Effector CD4-positive, alpha-beta T cell (primary cell): Measurements from ENCODE around the gene PPP1R15B.

Source experiments
- DNase-seq: peaks from one replicate; pipeline ENCODE4 v3.0.0-alpha.2; 2020

PPP1R15B gene

DNA sequence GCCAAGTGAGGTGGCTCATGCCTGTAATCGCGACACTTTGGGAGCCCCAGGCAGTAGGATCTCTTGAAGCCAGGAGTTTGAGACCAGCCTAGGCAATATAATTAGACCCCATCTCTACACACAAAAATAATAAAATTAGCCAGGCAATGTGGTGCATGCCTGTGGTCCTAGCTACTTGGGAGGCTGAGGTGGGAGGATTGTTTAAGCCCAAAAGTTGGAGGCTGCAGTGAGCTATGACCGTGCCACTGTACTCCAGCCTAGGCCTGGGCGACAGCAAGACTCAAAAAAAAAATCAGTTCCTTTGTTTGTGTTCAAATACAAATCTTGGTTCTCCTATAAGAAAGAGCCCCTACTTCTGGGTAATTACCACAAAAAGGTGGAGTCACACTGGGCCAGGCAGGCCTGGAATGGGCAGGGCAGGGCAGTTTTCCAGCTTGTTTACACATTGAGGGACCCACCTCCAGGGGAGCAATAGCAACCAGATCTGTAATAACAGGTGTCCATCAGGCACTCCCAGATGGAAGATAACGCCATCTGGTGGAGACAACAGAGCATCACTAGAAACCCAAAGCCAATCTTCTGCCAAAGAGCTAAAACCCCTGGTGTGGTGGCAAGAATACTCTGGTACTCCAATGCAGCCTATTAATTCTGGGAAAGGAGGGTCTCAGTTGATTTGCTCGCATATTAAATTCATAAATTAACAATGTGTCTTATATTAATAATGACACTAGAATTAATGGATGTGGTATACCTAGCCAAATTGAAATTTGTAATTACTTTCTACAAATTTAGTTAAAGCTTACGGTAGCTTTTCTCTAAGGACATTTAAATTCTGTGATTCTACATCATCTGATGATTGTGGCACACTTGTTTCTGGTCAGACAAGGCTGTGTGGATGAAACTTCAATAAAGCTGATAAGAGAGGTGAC is 13.2 kb downstream of the PPP1R15B start:
- DNase-seq, result peak; percentile 45

DNA sequence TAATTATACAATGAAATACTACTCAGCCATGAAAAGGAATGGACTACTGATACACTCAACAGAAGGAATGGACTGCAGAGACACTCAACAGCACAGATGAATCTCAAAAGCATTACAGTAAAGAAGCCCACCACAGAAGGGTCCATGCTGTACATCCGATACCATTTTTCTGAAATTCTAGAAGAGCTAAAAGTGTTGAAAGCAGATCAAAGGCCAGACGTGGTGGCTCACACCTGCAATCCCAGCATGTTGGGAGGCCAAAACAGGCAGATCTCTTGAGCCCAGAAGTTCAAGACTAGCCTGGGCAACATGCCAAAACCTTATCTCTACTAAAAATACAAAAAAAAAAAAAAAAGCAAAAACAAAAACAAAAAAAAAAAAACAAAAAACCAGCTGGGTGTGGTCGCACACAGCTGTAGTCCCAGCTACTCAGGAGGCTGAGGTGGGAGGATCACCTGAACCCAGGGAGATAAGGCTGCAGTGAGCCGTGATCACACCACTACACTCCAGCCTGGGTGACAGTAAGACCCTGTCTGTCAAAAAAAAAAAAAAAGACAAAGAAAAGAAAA is 15.5 kb downstream of the PPP1R15B start:
- DNase-seq, result no peak

DNA sequence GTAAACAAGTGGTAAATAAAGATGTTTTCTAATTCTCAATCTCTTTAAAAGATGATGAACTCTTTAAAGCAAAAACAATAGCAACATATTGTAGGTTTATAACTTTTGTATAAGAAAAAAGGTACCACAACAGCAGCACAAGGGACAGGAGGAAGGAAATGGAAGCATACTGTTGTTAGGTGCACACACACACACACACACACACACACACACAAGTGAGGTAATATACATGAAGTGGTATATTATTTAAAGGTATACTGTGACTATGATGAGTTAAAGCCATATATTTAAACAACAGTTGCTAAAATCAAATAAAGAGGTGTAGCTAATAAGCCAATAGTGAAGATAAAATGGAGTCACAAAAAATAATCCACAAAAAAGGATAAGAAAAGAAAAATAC is 20.0 kb downstream of the PPP1R15B start:
- DNase-seq, result no peak

DNA sequence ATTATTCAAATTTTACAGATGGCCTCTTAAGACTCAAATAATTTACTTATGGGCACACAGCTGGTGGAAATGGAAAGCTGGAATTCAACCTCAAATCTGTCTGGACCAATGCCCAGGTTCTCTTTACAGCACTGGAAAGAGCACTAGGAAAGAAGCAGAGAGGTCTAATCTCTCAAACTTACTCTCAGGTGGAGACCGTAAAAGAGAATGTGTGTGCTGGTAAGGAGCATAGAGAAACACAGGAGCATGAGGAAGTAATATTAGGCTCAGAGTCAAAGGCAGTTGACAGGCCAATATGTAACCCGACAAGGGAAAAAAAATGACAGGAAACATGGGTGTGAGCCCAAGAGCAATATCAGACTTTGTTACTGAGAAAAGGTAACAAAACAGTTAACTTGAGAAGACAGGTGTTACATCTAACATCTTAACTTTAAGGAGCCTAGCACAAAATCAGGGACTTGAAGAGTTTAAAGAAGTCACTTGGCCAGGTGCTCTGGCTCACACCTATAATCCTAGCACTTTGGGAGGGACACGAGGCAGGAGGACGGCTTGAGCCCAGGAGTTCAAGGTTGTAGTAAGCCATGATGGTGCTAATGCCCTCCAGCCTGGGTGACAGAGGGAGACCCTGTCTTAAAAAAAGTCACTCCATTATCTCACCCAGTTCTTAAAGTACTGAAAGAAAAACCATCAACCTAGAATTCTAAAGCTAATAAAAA is 20.7 kb downstream of the PPP1R15B start:
- DNase-seq, result no peak

DNA sequence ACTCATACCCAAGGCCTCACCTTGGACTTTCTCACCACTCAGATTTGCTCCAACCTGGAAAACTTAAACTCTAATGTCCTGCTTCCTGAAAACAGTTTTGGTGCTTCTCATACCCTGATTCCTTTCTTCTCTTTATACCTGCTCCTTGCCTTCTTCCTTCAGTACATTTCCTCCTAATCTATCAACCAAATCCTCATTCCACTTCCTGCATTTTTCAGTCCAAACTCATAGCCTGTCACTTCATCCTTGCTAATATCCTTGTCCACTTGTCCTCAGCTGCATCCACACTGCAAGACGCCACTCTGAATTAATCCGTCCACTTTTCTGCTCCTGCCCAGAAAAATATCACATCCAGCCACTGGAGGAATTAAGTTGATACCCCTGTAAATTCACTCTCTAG is 25.9 kb downstream of the PPP1R15B start:
- no peak for DNase-seq

DNA sequence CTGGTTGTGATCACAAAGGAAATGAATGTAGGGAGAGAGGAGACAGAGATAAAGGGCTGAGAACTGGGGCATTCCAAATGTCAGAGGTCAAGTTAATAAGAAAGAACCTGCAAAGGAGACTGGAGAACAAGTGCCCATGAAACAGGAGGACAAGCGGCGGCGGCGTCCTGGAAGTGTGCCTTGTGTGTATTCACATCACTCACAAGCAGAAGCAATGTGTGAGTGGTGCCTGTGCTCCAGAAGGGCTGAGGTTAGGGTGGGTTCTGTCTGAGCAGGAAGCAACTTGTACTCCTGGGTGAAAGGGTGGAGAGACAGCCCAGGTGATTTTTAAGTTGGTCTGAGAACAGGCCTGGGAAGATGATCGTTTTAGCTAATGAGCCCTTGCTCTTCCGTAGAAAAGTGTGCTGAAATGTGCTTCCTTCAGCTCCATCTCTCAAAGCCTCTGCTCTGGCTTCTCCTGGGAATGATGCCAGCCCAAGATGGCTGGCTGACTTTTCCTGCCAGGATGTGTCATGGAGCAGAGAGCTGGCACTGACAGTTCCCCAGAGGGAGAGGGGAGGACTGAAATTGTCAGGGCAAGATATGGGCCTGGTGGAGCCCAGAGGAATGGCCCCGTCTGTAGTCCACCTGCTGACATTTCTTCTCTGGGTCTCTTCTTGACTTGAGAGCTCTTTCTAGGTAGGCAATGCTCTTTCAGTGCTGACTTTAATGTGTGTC is 26.8 kb downstream of the PPP1R15B start:
- no peak for DNase-seq

DNA sequence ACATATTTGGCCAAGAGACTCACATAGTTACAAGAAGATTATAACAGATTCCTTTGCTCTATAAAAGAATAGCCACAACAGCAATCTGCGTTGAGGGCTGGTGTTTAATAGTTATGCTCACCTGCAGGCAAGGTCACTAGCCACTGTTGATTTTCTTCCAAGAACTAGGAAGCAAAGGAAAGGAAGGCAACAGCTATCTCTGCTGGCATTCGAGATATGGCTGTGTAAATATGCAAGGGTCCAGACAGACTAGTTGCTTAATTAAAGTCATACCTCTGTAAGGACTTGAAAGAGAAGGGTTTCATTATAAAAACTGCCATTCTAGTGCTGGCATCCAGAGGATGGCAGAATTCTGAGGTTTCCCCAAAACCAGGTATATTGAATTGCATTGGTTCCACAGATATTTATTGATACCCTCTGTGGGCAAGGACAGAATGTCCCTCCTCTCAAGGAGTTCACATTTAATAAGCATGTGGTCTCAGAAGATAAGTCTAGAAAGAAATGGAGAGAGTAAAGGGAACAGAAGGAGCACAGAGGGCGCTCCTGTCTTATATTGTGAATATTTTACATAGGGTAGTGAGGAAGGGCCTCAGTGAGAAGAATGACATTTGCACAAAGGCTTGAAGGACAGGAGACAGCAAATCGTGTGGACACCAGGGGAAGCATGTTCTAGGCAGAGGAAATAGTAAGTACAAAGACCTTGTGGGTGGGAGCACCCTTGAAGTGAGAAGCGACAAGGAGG is 28.3 kb downstream of the PPP1R15B start:
- no peak for DNase-seq

DNA sequence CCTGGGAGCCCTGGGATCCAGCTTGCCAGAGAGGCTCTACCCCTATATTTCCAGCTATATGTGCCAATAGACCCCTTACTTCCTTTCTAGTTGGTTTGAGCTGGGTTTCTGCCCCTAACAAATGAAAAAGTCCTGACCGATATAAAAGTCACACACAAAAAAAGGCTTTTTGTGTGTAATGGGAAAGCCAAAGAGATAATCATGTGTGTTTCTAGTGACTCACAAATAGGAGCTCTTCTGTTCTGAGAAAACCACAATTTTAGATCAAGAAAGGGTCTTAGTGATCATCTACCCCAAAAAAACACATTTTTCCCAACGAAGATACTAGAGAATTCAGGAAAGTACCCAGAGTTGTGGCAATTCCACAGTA is 28.9 kb downstream of the PPP1R15B start:
- no peak for DNase-seq

DNA sequence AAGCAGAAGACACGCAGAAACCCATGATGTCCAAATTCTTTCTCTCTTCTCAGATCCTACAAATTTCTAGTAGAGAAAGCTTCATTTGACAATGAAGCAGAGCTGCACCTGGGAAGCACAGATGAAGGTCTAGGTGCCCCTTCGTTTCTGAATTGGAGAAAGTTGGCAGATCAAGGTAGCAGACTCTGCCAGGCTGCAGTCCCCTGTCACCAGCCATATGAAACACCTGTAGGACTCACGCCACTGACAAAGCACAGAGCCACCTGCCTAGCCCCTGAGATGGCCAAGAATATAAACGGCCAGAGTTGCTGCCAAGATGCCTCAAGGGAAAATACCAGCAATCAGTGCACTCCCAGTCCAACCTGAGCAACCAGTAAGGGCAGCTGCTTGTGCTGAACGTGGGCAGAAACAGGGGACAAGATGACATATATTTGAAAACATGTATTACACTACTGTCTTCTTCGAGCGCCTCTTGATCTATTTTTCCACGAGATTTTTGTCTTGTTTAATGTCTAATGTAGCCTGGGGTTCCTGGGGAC is 31.3 kb downstream of the PPP1R15B start:
- DNase-seq, result no peak

DNA sequence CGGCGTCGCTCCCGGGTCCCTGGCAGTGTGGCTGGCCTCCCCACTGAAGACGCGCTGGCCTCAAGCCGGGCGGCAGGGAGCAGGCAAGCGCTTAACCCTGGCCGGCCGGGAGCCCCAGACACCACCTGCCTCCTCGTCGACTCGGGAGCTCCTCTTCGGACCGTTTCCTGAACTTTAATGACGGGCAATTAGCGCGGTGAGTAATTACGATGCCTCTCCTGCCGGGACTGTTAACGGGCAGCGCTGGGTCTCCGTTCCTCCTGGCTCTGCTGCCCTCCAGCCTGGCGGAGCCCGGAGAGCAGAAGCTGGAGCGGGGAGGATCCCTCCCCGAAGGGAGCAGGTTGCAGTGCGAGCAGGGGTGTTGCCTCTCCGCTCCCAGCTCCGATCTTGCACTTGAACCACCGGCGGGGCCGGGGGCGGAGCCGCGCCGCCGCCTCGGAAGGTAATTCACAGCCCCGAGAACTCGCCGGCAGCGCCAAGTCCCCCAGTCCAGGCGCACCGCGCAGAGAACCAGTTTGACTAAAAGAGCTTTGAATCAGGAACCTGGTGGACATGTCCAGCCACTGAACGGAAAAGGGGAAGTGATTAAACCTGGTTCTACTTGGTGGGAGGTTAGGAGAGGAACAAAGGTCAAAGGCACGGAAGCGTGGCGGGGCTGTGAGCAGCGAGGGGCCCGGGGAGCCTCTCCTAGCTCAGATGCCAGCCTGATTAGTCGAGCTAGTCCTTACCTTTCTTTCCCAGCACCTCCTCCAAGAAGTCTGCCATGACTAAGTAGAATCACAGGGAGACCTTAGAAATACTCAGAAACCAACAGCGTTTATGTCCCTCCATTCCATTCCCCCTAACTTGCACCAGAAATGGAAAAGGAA is 33.6 kb downstream of the PPP1R15B start:
- DNase-seq, result peak; percentile 38

DNA sequence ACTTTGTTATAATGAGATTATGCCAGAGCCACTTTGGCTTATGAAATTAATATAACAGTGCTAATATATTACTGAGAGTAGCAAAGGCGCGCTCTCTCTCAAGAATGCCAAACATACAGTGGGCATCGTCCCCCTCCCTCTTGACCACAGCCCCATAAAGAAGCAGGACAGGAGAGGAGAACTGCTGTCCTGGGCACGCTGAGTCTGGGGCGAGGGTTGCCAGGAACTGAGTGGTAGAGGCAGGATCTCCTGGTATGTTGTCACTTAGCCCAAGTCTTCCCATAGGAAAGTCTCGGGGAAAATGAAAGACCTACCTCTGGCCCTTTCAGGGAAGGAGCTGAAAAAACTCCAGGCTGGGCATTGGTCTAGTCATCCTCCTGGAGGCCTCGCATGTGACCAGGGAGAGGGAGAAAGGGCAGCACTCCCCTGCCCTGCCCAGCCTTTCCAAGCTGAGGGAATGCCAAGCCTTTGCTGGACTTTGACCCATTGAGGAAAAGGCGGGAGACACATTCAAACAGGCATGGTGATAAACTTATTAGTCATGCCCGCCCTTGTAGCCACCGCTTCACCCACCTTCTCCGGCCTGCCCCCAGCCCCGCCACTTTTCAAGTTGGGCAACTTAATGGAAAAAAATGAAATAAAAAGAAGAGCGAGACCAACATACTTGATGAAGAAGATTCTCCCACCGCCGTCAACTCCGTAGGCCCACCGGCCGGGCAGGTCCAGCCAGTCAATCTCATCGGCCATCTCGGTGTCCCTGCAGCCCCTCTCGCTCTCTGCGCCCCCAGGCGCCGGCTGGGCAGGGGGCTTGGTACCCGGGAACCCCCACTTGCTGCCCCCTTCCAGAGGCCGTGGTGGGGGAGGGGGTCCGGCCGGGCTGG is 34.5 kb downstream of the PPP1R15B start:
- DNase-seq, result no peak

DNA sequence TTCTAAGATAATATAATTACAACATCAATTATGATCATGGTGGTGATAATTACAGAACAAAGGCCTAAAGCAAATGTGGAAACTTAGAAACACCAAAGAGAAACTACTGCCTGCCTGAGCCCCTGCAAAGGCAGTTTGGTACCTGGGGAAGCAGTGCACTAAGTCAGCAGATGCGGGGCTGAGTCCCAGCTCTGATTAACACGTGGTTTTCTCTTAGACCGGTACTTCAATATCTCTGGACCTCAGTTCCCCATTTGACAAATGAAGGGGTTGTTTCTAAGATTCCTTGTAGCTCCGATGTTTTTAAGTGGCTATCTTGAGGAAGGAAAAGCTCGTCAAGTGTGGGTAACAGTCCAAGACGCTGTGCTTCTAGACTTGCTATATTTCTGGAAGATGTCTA is 35.2 kb downstream of the PPP1R15B start:
- DNase-seq, result no peak

DNA sequence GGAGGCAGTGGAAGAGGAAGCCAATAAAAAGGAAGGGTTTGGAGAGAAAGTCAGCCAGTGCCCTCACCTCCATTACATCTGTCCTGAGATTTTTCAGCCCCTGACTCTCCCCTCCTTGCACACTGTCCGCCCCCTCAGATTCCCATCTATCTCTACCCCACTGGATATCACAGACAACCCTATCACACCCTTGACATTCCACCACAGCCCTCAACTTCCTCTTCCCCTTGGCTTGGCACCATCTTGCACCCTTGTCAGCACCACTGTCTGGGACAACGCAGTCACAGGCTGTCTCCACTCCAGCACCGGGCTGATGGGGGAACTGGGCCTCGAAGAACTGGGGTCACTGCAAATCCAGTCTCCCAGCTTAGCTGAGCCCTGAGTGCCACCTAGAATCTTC is 37.7 kb downstream of the PPP1R15B start:
- no peak for DNase-seq

DNA sequence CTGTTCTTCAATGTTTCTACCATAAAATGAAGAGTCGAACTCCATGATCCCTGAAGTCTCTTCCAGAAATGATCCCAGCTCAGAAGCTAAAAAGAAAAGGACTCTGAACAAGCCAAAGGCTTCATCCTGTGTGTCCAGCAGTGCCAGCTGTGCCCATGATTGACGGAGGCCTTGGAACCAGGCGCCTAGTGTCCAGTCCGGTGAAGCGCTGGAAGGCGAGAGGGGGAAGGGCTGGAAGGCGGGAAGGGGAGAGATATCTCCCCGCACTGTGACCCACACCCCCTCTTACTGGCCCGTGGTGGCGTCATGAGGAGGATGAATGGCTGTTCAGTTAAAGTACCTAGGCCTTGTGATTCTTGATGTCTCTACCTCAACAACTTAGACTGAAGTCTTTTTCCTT is 41.4 kb downstream of the PPP1R15B start:
- DNase-seq, result no peak

DNA sequence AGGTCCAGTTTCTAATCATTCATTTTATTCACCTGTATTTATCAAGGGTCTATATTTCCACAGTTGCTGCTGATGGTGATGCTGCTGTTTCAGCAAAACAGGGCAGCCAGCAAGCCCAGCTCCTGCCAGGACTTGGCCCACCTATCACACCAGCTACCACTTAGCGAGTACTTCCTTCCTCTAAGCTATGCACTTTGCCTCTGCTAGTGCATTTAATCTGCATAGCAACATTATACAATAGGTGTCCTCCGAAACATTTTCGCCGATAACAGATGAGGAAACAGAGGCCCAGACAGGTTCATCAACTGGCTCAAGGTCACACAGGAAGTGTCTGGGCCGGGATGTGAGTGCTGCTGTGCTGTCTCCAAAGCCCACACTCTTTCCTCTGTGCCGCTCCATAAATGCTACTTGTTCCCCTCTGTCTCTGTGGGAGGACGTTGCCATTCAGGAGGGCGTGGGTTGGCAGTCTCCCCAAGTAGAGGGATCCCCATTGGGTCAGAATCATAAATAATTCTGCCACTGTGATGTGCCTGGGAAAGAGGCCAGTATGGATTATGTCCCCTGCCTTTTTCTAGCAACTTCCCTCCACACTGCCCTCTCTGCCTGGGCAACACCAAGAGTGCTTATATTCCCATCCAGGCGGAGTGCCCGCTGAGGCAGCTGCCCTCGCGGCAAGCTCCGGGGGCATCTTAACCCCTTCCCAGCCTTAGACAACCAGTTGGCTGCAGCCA is 42.5 kb downstream of the PPP1R15B start:
- DNase-seq, result no peak

DNA sequence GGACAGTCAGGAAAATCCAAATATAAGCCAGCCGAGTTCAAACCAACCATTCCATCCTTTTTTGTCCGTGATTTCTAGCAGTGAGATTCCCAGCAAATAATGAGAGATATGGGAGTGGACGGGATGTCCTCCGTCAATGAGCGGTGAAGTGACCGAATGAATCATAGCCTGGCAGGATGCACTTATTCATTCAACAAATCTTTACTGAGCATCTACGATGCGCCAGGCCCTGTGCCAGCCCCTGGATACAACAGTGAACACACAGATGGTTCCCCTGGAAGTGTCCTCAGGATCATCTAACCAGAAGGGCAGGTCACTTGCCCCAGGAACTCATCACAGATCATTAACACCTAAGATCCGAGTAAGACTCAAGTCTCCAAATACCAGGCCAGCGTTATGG is 43.7 kb downstream of the PPP1R15B start:
- no peak for DNase-seq

DNA sequence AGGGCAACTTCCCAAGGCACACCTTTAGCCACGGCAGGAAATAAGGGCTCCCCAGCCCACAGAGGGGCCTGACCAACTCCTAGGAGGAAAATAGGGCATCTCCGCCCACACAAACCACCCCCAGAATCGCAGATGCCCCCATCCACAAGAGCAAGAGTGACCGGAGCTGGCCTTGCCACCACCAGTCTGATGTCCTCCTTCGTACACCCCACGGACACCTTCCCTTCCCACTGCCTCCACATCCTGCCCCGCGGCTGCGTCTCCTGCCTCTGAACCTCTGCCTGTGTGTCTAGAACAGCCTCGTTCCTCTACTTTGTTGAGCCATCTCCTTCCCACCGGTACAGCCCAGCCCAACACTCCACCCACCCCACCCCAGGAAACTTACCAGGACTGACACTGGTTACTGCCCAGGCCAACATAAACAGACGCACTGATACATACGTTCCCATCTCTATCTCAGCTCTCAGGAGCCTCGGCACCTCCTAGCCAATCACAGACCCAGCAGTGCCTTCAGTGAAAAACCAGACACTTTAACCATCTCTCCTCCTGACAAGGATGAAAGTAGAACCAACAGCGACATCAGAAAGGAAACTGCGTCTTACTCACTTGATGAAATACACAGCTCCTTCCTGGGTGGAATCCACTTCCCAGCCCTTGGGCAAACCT is 44.3 kb downstream of the PPP1R15B start:
- DNase-seq, result no peak

DNA sequence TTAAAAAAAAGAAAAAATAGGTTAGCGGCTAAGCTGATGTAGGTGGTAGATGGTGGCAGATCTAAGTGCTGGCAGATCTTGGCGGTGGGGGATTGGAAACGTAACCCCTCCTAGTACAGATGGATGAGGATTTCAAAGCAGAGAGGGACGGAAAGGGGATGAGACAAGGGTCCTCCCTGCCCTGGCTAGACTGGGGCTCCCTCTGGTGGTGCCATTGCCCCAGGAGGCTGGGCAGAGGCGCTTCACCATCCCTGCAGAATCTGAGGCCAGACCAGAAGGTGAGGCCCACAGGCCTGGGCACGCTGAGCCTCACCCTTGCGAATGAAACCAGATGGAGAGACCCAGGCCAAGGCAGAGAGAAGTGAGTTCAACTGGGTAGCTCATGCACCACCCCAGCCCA is 44.9 kb downstream of the PPP1R15B start:
- no peak for DNase-seq
